Activated CD4-positive, alpha-beta T cell treated with anti-CD3 and anti-CD28 coated beads, Interleukin-2, amount 50 U/mL, for 24 hours (primary cell): Measurements from ENCODE around the gene PNLDC1.
"Not testable (repeated sequence)": the region's sequence is repeated elsewhere in the genome, so short reads cannot be mapped to it uniquely, and the experiment has no call there.

Source experiments
- DNase-seq, 2 donors: peaks; one replicate each; pipeline ENCODE4 v3.0.0-alpha.2; 2020; ENCODE audit warnings: low read depth in 1 of 2, low spot score in 1 of 2

Gene PNLDC1

GRCh38 chr6:159819098-159819497, 19.0 kb downstream of the PNLDC1 start:
- no peak for DNase-seq

DNA sequence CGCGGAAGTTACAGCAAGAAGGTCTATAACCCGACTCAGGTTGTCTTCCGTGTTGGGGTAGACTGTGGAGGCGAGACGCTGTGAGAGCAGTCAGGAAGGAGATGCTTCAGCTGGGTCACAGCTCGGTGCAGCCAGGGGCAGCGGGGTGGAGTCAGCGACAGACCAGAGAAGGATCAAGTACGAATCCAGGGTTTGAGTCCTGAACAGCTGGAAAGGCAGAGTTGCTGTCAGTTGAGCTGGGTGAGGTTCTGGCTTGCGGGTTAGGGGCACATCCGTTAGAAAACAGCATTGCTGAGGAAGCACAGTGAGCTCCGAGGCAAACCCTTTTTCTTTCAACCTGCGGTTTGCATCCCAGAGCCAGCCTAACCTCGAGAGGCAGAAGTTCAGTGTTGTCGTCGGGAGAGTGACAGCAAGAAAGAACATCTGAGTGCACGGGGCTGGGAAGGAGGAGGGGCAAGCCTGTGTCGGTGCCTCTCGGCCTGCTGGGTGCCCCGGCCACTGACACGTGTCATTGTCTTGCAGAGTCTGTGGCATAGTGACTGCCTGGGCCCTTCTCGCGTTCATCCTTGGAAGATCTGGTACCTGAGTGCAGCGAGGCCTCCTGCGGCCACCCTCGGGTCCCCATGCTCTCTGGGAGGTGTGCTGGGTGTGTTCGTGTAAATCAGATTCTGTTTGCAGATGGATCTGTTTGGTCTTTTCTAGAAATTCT, 20.0 kb downstream of the PNLDC1 start:
- peak in 1 of 2 donors; percentile 9 for DNase-seq

DNA sequence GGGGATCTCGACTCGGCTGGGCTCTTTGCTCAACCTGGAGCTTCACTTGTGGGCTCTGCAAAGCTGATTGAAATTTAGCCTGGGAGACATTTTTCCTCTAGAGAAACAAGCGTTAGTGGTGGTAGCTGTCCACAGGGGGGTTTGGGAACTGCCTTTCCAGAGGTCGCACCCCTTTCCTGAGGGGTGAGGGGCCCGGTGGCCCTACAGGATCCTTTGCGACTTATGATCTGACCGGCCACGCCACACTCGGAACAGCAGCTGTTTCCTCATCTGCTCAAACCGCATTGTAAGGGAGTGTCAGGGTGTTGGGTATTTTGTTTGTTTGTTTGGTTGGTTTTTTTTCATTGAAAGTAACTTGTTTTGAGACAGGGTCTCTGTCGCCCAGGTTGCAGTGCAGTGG, 21.0 kb downstream of the PNLDC1 start:
- no peak for DNase-seq

GRCh38 chr6:159821726-159822125, 21.6 kb downstream of the PNLDC1 start:
- no peak for DNase-seq

DNA sequence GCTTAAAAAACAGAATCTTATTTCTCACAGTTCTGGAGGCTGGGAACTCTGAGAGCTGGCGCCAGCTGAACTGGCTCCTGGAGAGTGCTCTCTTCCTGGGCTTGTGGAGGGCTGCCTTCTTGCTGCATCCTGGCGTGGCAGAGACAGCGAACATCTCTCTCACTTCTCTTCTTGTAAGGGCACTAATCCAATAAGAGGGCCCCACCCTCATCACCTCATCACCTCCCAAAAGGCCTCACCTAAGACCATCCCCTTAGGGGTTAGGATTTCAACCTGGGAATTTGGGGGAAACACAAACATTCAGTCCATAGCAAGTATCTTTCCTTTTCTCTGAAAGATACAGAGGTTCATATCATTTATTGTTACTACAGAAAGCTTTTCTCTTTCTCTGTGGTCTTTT, 23.9 kb downstream of the PNLDC1 start:
- DNase-seq = no peak

DNA sequence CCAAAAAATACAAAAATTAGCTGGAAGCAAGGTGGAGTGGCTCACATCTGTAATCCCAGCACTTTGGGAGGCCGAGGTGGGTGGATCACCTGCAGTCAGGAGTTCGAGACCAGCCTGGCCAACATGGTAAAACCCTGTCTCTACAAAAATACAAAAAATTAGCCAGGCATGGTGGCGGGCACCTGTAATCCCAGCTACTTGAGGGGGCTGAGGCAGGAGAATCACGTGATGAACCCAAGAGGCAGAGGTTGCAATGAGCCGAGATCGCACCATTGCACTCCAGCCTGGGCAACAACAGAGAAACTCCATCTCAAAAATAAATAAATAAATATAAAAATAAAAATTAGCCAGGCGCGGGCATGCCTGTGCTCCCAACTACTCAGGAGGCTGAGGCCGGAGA, 24.6 kb downstream of the PNLDC1 start:
- DNase-seq = not testable (repeated sequence)

DNA sequence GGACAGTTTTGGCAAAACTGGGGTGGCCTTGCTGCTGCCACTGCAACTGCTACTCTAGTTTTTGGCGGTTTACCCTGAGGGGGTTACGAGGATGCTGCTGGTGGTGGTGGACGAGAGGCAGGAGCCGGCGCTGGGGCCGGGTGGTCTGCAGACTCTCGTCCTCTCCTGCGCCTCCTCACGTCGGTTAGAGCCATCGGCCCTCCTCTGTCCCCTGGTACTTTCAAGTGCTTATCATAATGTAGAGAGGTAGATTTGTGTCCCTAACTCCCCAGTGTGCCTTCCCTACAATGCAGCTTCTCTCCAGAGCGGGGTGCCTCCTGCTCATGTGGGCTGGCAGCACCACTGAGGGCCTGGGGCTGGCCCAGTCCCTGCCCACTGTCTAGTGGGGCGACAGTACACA, 25.9 kb downstream of the PNLDC1 start:
- no peak for DNase-seq

DNA sequence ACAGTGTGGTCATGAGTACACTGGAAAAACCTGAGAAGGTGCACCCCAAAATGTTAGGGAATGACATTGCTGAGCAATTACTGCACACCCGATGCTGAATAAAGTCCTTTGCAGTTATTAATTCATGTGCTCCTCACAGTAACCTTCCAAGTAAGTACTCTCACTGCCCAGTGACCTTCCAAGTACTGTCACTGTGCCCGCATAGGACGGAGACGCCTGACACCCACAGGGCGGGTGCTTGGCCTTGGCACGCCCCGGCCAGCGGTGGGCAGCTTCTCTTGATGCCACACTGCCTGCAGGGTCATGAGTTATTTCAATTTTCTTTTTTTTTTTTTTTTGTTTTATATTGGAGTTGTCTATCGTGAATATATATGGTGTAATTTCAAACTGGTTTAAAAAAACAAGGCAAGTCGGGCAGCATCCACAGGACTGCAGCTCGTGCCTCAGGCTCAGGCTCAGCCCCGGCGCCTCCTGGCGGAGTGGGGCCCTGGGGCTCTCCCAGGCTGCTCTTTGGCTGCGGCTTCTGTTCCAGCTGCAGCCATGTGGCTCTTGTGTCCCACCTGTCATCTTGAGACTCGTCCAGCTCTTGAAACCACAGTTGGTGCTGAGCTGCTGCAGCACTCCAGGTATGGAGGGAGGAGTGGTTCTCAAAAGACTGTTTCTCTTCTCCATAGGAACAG, 27.0 kb downstream of the PNLDC1 start:
- DNase-seq = no peak

- no peak for DNase-seq
These were observed 28.0 kb downstream of the PNLDC1 start for GRCh38 chr6:159828074-159828473.

- no peak for DNase-seq
These were observed 29.4 kb downstream of the PNLDC1 start for GRCh38 chr6:159829526-159829925.

GRCh38 chr6:159830501-159831372, 30.7 kb downstream of the PNLDC1 start:
- DNase-seq = no peak

DNA sequence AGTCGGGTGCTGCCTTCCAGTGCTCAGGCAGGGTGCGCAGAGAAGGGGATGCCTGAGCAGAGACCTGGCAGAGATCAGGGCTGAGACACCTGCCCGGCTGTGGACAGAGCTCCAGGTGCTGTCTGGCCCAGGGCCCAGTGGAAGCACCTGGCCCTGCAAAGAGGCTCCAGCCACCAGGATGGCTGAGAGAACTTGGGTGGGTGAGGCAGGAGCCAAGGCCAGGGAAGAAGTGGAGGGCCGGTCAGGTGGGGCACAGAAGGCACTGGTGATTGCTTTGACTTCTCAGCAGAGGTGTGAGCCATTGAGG, 31.2 kb downstream of the PNLDC1 start:
- DNase-seq = no peak

DNA sequence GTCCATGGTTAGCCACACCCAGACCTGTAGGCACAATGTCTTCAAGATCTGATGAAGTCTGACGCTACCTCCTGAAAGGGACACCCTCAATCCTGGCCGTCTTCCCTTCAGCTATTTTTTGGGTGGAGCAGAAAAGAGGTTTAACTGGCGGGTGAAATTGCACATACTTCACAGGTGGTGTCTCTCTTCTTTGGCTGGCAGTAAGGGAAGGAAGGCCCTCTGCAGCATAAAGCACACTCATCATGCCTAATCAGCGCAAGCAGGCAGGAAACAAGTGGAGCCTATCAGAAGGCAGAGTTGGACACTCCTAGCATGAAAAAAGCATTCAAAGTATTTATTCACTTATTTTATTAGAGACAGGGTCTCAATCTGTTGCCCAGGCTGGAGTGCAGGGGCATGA, 32.9 kb downstream of the PNLDC1 start:
- DNase-seq = no peak

GRCh38 chr6:159833556-159833955, 33.5 kb downstream of the PNLDC1 start:
- no peak for DNase-seq

DNA sequence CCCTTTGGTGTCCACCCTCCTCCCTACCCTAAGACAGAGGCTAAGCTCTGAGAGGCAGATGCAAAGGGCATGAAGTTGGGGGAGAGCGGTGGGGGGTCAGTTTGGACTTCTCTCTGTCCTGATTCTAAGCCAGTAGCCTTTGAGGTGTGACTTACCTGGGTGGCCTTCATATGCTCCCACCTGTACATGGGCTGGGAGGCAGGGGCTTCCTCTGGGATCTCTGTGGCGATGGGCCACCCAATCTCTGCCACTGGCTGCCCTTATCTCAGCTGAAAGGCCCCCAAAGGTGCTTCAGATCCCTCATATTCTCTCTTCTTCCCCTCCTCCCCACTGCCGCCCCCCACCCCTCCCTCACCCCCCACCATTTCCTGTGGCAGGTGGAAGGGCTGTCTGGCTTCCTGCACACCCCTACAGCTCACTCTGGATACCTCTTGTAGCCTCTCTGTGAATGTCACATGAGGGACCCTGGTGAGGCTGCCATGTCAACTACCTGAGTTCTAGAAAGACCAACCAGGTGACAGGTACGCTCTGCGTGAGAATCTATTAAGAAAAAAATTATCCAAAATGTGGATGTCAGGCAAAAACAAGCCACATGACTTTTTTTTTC, 34.0 kb downstream of the PNLDC1 start:
- no peak for DNase-seq

- no peak for DNase-seq
These were observed 36.8 kb downstream of the PNLDC1 start for GRCh38 chr6:159836718-159837490.

- no peak for DNase-seq
These were observed 37.4 kb downstream of the PNLDC1 start for GRCh38 chr6:159837511-159837910.

GRCh38 chr6:159838020-159838744, 38.1 kb downstream of the PNLDC1 start:
- DNase-seq = no peak

DNA sequence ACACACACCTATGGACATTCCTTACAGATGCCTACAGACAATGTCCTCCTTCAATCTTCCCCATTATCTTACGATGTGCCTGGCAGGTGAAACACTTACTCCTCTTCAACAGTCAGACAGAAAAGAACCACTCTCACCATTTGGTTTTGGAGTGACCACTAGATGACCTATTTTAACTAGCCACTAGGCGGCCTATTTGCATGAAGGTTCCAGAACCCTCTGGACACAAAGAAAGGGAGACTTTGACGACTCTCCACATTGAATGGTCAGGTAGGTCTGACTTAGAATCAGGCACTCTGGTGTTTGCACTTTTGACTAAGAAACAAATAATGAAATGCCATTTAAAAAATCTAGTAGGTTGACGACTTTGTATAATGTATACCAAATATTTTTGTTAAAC, 42.0 kb downstream of the PNLDC1 start:
- DNase-seq = no peak
